ENCODE results near the gene DPP10. TPM values are rescaled to one million over a fixed set of nuclear protein-coding genes. Genes with fewer than 3 reads are reported as not detected.

DPP10 gene
- total RNA-seq, 1 experiment from 2014 or later = not detected

DNA sequence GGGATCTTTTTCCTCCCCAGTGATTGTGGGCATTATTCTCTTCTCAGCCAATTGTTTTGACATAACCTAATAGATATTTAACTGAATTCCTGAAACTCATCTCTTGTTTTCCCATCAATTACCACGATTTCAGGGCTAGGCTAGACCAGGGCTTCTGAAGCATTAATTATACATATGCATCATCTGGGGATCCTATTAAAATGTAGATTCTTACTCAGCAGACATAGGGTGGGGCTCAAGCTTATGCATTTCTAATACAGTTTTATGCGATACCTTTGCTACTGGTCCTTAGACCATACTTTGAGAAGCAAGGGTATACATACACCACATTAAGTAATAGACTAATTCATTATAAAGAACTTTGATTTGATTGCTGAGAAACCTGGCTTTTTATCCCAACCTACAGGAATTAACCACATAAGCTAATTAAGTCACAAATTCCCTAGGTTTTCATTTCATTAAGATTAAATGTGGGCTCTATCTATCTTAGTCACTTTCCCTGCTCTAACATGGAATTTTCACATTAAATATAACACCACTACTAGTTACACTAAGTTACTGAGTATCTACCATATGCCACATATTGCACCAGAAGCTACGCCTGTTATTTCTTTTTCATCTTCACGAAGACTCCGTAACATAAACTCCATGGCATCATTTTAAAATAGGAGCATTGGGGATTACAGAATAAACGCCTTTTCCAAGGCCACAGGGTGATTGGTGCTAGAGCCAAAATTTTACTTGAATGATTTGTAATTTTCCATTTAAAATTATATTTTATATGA lies 417.5 kb downstream of the DPP10 start:
- TF ChIP-seq, protein P1, sequence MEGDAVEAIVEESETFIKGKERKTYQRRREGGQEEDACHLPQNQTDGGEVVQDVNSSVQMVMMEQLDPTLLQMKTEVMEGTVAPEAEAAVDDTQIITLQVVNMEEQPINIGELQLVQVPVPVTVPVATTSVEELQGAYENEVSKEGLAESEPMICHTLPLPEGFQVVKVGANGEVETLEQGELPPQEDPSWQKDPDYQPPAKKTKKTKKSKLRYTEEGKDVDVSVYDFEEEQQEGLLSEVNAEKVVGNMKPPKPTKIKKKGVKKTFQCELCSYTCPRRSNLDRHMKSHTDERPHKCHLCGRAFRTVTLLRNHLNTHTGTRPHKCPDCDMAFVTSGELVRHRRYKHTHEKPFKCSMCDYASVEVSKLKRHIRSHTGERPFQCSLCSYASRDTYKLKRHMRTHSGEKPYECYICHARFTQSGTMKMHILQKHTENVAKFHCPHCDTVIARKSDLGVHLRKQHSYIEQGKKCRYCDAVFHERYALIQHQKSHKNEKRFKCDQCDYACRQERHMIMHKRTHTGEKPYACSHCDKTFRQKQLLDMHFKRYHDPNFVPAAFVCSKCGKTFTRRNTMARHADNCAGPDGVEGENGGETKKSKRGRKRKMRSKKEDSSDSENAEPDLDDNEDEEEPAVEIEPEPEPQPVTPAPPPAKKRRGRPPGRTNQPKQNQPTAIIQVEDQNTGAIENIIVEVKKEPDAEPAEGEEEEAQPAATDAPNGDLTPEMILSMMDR (IDR thresholded peaks at IDR 0.05; ENCODE audit: unreplicated experiment) = no peak
- Mint-ChIP-seq H3K27me3 (ENCODE audit: insufficient read depth, unreplicated experiment) (no peaks in the 10 kb centered on the region), H3K27ac (ENCODE audit: low read depth, unreplicated experiment) (no peak overlapping the region), H3K4me3 (ENCODE audit: unreplicated experiment) (no peak overlapping the region), H3K36me3 (ENCODE audit: insufficient read depth, unreplicated experiment) (no peaks in the 10 kb centered on the region), H3K4me1 (ENCODE audit: insufficient read depth, unreplicated experiment) (no peaks in the 10 kb centered on the region), H3K9me3 (ENCODE audit: unreplicated experiment) (peaks cover 11% of the 10 kb centered on the region)
- CTCF ChIA-PET = interaction anchor here (0.6 kb wide), 2 partner anchors 47 to 1452 kb away, joined by 3 to 5 read pairs; no protein-coding TSS in a partner anchor
- intact Hi-C loops (cut with micrococcal nuclease) = no loop called here
- DNase-seq (ENCODE audit: unreplicated experiment) = no peak
- POLR2A ChIA-PET = interaction anchor here (0.7 kb wide), 1 partner anchor 18 kb away, joined by 3 read pairs; no protein-coding TSS in a partner anchor
- BruUV-seq (replicated peaks) = no TSS peak

- Mint-ChIP-seq H3K4me1 (ENCODE audit: insufficient read depth, unreplicated experiment) (no peaks in the 10 kb centered on the region), H3K36me3 (ENCODE audit: insufficient read depth, unreplicated experiment) (no peaks in the 10 kb centered on the region)
- POLR2A ChIA-PET = interaction anchor here (0.6 kb wide), 1 partner anchor 190 kb away, joined by 3 read pairs; no protein-coding TSS in a partner anchor
Observed at GRCh38 chr2:114862243-114862642, 419.8 kb downstream of the DPP10 start.

DNA sequence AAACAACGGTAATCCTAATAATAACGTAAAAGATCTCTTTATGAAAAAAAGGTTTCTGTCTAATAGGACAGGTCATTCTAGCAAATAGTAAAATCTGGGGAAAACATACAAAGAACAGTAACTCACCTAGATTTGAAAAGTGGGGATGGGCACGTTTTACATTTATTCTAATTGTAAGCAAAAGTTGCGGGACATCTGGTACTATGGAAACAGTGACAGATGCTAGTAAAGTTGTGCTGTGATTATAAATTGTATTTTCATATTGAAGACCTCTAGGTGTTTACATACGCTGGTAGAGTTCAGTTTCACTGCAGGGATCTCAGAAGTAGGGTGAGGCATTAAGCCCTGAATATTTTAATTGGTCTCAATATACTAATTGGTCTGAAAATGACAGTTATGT lies 422.5 kb downstream of the DPP10 start:
- H3K36me3 Mint-ChIP-seq (ENCODE audit: insufficient read depth, unreplicated experiment) = no peaks in the 10 kb centered on the region
- no peak overlapping the region for H3K27ac Mint-ChIP-seq (ENCODE audit: low read depth, unreplicated experiment)
- intact Hi-C loops (cut with micrococcal nuclease) = no loop called here
- ChIA-PET CTCF (no interaction called here), POLR2A (no interaction called here)
- H3K4me1 Mint-ChIP-seq (ENCODE audit: insufficient read depth, unreplicated experiment) = no peaks in the 10 kb centered on the region
- H3K4me3 Mint-ChIP-seq (ENCODE audit: unreplicated experiment) = no peak overlapping the region
- TF ChIP-seq, protein P1 (IDR thresholded peaks at IDR 0.05; ENCODE audit: unreplicated experiment) = no peak
- no peaks in the 10 kb centered on the region for H3K27me3 Mint-ChIP-seq (ENCODE audit: insufficient read depth, unreplicated experiment)
- no TSS peak for BruUV-seq (replicated peaks)
- DNase-seq (ENCODE audit: unreplicated experiment) = no peak
- peaks cover 8% of the 10 kb centered on the region for H3K9me3 Mint-ChIP-seq (ENCODE audit: unreplicated experiment)

More at GRCh38 chr2:114862243-114862642, 419.8 kb downstream of the DPP10 start:
- intact Hi-C loops (cut with micrococcal nuclease) = no loop called here
- CTCF ChIA-PET = interaction anchor here (0.7 kb wide), 1 partner anchor 35 kb away, joined by 3 read pairs; no protein-coding TSS in a partner anchor
- Mint-ChIP-seq H3K27me3 (ENCODE audit: insufficient read depth, unreplicated experiment) (no peaks in the 10 kb centered on the region), H3K9me3 (ENCODE audit: unreplicated experiment) (peaks cover 8% of the 10 kb centered on the region), H3K4me3 (ENCODE audit: unreplicated experiment) (no peak overlapping the region), H3K27ac (ENCODE audit: low read depth, unreplicated experiment) (no peak overlapping the region)
- DNase-seq (ENCODE audit: unreplicated experiment) = no peak
- TF ChIP-seq, protein P1 (IDR thresholded peaks at IDR 0.05; ENCODE audit: unreplicated experiment) = no peak
- no TSS peak for BruUV-seq (replicated peaks)

GRCh38 chr2:114880046-114880445 lies 437.6 kb downstream of the DPP10 start:
- intact Hi-C loops (cut with micrococcal nuclease) = no loop called here
- CTCF ChIA-PET = interaction anchor here (0.7 kb wide), 1 partner anchor 117 kb away, joined by 3 read pairs; no protein-coding TSS in a partner anchor
- DNase-seq (ENCODE audit: unreplicated experiment) = no peak

More at GRCh38 chr2:114880046-114880445, 437.6 kb downstream of the DPP10 start:
- no peak overlapping the region for H3K4me3 Mint-ChIP-seq (ENCODE audit: unreplicated experiment)
- H3K9me3 Mint-ChIP-seq (ENCODE audit: unreplicated experiment) = peaks cover 15% of the 10 kb centered on the region
- H3K27ac Mint-ChIP-seq (ENCODE audit: low read depth, unreplicated experiment) = no peak overlapping the region
- BruUV-seq (replicated peaks) = no TSS peak
- H3K36me3 Mint-ChIP-seq (ENCODE audit: insufficient read depth, unreplicated experiment) = no peaks in the 10 kb centered on the region
- peaks cover 27% of the 10 kb centered on the region for H3K27me3 Mint-ChIP-seq (ENCODE audit: insufficient read depth, unreplicated experiment)
- POLR2A ChIA-PET = no interaction called here
- H3K4me1 Mint-ChIP-seq (ENCODE audit: insufficient read depth, unreplicated experiment) = no peaks in the 10 kb centered on the region
- TF ChIP-seq, protein P1 (IDR thresholded peaks at IDR 0.05; ENCODE audit: unreplicated experiment) = no peak

Data from MCF 10A (cell line).